ENCODE measurements around the gene ST3GAL4.

DNA sequence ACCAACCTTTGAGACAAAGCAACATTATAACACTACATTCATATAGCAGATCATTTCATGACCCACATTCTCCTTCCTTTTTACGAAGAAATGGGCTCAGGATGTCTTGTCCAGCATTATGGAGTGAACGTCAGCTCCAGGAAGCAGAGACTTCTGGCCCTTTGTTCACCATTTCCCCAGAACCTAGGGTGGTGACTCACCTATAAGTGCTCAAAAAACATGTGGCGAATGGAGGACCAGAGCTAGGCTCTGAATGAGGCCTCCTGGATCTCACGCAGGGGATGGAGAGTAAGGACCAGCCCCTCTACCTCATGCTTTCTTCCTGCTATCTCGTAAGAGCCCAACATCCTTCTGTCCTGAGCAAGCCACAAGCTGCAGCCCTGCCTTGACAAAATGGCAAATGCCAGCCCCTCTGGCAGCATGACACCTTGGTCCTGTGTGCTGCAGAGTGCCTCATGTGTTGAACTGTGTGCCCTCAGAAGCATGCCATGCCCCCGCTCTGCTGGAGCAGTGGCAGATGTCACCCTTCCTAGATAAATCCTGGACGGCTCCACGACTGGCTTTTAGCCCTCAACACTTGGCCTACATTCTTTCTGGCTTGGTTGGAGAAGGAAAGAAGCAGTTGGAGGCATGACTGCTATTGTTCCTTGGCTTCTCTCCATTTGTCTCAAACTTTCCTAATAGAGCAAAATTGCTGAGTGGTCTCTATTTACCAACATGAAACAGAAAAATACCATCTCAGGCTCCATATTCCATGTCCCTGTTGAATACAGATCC, 6.5 kb upstream of the ST3GAL4 start:
- TF ChIP-seq CTCF (conservative IDR thresholded peaks at IDR 0.05) (no peak), ZFX (IDR thresholded peaks at IDR 0.05) (no peak)
